A673 (cell line): ENCODE results near the gene BTBD8.

ENCODE experiments used
- CTCF ChIP-seq: fragments of 300-800, 200-600 bp; sonication (generic); conservative IDR thresholded peaks from 2 replicates; pipeline ENCODE4 v1.5.1; 2017; ENCODE audit warnings: low read depth, mild to moderate bottlenecking, antibody characterized with exemption, low read length, moderate library complexity, mixed read lengths
- EZH2 ChIP-seq: fragments of 200-600 bp; sonication (generic); IDR thresholded peaks from 2 replicates; pipeline ENCODE4 v1.6.1; 2017; ENCODE audit warnings: borderline replicate concordance, low read depth, mild to moderate bottlenecking, mixed read lengths, antibody characterized with exemption, low read length; ENCODE audit not compliant: poor library complexity, severe bottlenecking

GRCh38 chr1:92228401-92228800, 148.3 kb downstream of the BTBD8 start:
- TF ChIP-seq CTCF (no peak), EZH2 (no peak)
